ENCODE measurements around the gene MOK. TPM values are rescaled to one million over a fixed set of nuclear protein-coding genes. Genes with fewer than 3 reads are reported as not detected.

Gene MOK
- total RNA-seq, 1 experiment from 2014 or later, result 2.8 TPM

GRCh38 chr14:102225936-102226335 lies 79.0 kb downstream of the MOK start:
- H3K4me1 ChIP-seq (ENCODE audit: insufficient read depth, low read length), result no peaks in the 10 kb centered on the region
- H4K91ac ChIP-seq (ENCODE audit: insufficient read length, low read depth, low read length), result no peak overlapping the region
- no peaks in the 10 kb centered on the region for H4K20me1 ChIP-seq (ENCODE audit: control insufficient read depth, insufficient read depth, insufficient read length)
- no peaks in the 10 kb centered on the region for H3K79me2 ChIP-seq (ENCODE audit: insufficient read depth, low read length)
- no peaks in the 10 kb centered on the region for H3K9me3 Mint-ChIP-seq
- H2AFZ ChIP-seq (ENCODE audit: low read length), result no peak overlapping the region
- no peak overlapping the region for H4K5ac ChIP-seq (ENCODE audit: insufficient read length, low read depth, low read length)
- DNase-seq, result no peak
- no CpG with 5 or more reads among the region's 15 CpGs for WGBS (ENCODE audit: extremely low coverage, insufficient read length, low lambda C conversion rate)
- H2BK120ac ChIP-seq (ENCODE audit: low read depth, low read length, poor library complexity, severe bottlenecking), result no peak overlapping the region
- no peak overlapping the region for H3K4ac ChIP-seq (ENCODE audit: low read depth, low read length)
- peak overlapping the region in 2 of 3 experiments; percentile 43 to 89; a peak in 2 of 7 replicates for H3K27ac Mint-ChIP-seq
- no peak overlapping the region for H3K23ac ChIP-seq (ENCODE audit: insufficient read length, low read depth, low read length)
- no peaks in the 10 kb centered on the region for H3K79me1 ChIP-seq (ENCODE audit: insufficient read depth, low read depth, low read length, poor library complexity, severe bottlenecking)
- peaks cover 3 to 11% (median 5%) of the 10 kb centered on the region in 3 experiments for H3K36me3 Mint-ChIP-seq (ENCODE audit: insufficient read depth in 1 of 3, low read depth in 3 of 3)
- H2BK12ac ChIP-seq (ENCODE audit: insufficient read length, low read depth, low read length), result no peak overlapping the region
- no peak overlapping the region for H2BK20ac ChIP-seq (ENCODE audit: low read depth, low read length, poor library complexity, severe bottlenecking)
- no peak overlapping the region for H4K8ac ChIP-seq (replicated peaks; ENCODE audit: insufficient read length, low read depth, low read length)
- no peak overlapping the region for H3K9ac ChIP-seq (ENCODE audit: extremely low read depth, insufficient read length, low read length)
- no peak overlapping the region for H3K56ac ChIP-seq (ENCODE audit: insufficient read length, low read depth, low read length)
- no peak overlapping the region for H3K4me3 Mint-ChIP-seq
- H3T11ph ChIP-seq (ENCODE audit: low read length), result no peak overlapping the region
- H3K27ac ChIP-seq (ENCODE audit: insufficient read length, low read depth, low read length), result no peak overlapping the region
- no peak overlapping the region for H3K14ac ChIP-seq (ENCODE audit: insufficient read depth, low read length)
- H3K4me1 Mint-ChIP-seq, result peaks cover 14 to 19% of the 10 kb centered on the region in 2 experiments
- no peaks in the 10 kb centered on the region for H3K9me3 ChIP-seq (ENCODE audit: control insufficient read depth, low read depth, low read length)
- TF ChIP-seq CTCF (conservative IDR thresholded peaks at IDR 0.05), result no peak
- H3K27me3 Mint-ChIP-seq (ENCODE audit: low read depth), result no peaks in the 10 kb centered on the region; the same call in none of the 2 replicates
- no peak overlapping the region for H3K4me2 ChIP-seq (ENCODE audit: insufficient read depth, insufficient read length, low read length)
- no peaks in the 10 kb centered on the region for H3K27me3 ChIP-seq (ENCODE audit: insufficient read depth, low read length)
- H2BK5ac ChIP-seq (ENCODE audit: insufficient read length, low read length), result no peak overlapping the region
- no peak overlapping the region for H2AK5ac ChIP-seq (ENCODE audit: insufficient read length, low read length)
- no peaks in the 10 kb centered on the region for H3K23me2 ChIP-seq (ENCODE audit: insufficient read length, low read depth, low read length, poor library complexity, severe bottlenecking)
- no peak overlapping the region for H2BK15ac ChIP-seq (ENCODE audit: low read depth, low read length)
- no peak overlapping the region for H3K18ac ChIP-seq (ENCODE audit: insufficient read length, low read depth, low read length)

Measured in H9 (cell line).